Trophoblast cell (in vitro differentiated cells and primary cell): ENCODE measurements around the gene SLC7A6.

Source experiments
- DNase-seq, 2 donors: peaks; one replicate each; pipeline ENCODE4 v3.0.0-alpha.2; 2016
- H2AFZ ChIP-seq: 2 replicates; pipeline ENCODE4 v1.6.1; 2013; ENCODE audit warnings: low read length, moderate library complexity, mild to moderate bottlenecking; ENCODE audit not compliant: insufficient read depth, poor library complexity
- H2AK5ac ChIP-seq: 2 replicates; pipeline ENCODE4 v1.6.1; 2013; ENCODE audit warnings: mild to moderate bottlenecking, low read length
- H2BK120ac ChIP-seq: 2 replicates; pipeline ENCODE4 v1.6.1; 2013; ENCODE audit warnings: low read length, mild to moderate bottlenecking, moderate library complexity; ENCODE audit not compliant: insufficient read depth, poor library complexity
- H2BK12ac ChIP-seq: 2 replicates; pipeline ENCODE4 v1.6.1; 2013; ENCODE audit warnings: mild to moderate bottlenecking, low read length, moderate library complexity
- H2BK5ac ChIP-seq: 2 replicates; pipeline ENCODE4 v1.6.1; 2013; ENCODE audit warnings: low read length, low read depth, moderate library complexity, mild to moderate bottlenecking; ENCODE audit not compliant: poor library complexity
- H3K14ac ChIP-seq: 2 replicates; pipeline ENCODE4 v1.6.1; 2013; ENCODE audit warnings: mild to moderate bottlenecking, low read length
- H3K18ac ChIP-seq: 2 replicates; pipeline ENCODE4 v1.6.1; 2013; ENCODE audit warnings: mild to moderate bottlenecking, low read length
- H3K23ac ChIP-seq: 2 replicates; pipeline ENCODE4 v1.6.1; 2013; ENCODE audit warnings: low read length
- H3K27ac ChIP-seq: 2 replicates; pipeline ENCODE4 v1.5.1; 2013; ENCODE audit warnings: low read depth, mild to moderate bottlenecking, inconsistent platforms, low read length, moderate library complexity
- H3K27me3 ChIP-seq: 2 replicates; pipeline ENCODE4 v1.6.1; 2013; ENCODE audit warnings: inconsistent platforms, mild to moderate bottlenecking, low read length, moderate library complexity; ENCODE audit not compliant: insufficient read depth
- H3K36me3 ChIP-seq, 2 experiments: 1 replicate in 1 of 2; 2 replicates in 1 of 2; pipeline ENCODE4 v1.6.1; 2013; ENCODE audit warnings: low read length in 2 of 2, mild to moderate bottlenecking in 2 of 2, moderate library complexity in 1 of 2; ENCODE audit not compliant: insufficient read depth in 2 of 2, control insufficient read depth in 1 of 2
- H3K4ac ChIP-seq: 2 replicates; pipeline ENCODE4 v1.6.1; 2013; ENCODE audit warnings: low read depth, mild to moderate bottlenecking, low read length, moderate library complexity
- H3K4me1 ChIP-seq, 2 experiments: 1 replicate in 1 of 2; 2 replicates in 1 of 2; pipeline ENCODE4 v1.6.1; 2013; ENCODE audit warnings: low read length in 2 of 2, mild to moderate bottlenecking in 2 of 2, moderate library complexity in 1 of 2; ENCODE audit not compliant: insufficient read depth in 2 of 2, control insufficient read depth in 1 of 2
- H3K4me2 ChIP-seq: 2 replicates; pipeline ENCODE4 v1.6.1; 2013; ENCODE audit warnings: inconsistent platforms, mild to moderate bottlenecking, low read length, moderate library complexity
- H3K4me3 ChIP-seq: 2 replicates; pipeline ENCODE4 v1.5.1; 2013; ENCODE audit warnings: mild to moderate bottlenecking, low read depth, low read length, inconsistent platforms
- H3K79me1 ChIP-seq: one replicate; pipeline ENCODE4 v1.6.1; 2013; ENCODE audit warnings: low read length
- H3K79me2 ChIP-seq: 2 replicates; pipeline ENCODE4 v1.6.1; 2013; ENCODE audit warnings: low read length, mild to moderate bottlenecking; ENCODE audit not compliant: control insufficient read depth, insufficient read depth, poor library complexity
- H3K9ac ChIP-seq: 2 replicates; pipeline ENCODE4 v1.6.1; 2013; ENCODE audit warnings: mild to moderate bottlenecking, low read length
- H3K9me3 ChIP-seq: 2 replicates; pipeline ENCODE4 v1.6.1; 2013; ENCODE audit warnings: low read depth, mild to moderate bottlenecking, control low read depth, inconsistent platforms, low read length; ENCODE audit not compliant: insufficient read depth
- H4K12ac ChIP-seq: 2 replicates; pipeline ENCODE4 v1.6.1; 2013; ENCODE audit warnings: low read depth, mild to moderate bottlenecking, low read length, moderate library complexity
- H4K8ac ChIP-seq: 2 replicates; pipeline ENCODE4 v1.6.1; 2013; ENCODE audit warnings: low read depth, mild to moderate bottlenecking, low read length, moderate library complexity
- H4K91ac ChIP-seq: one replicate; pipeline ENCODE4 v1.6.1; 2013; ENCODE audit warnings: low read depth, mild to moderate bottlenecking, low read length, moderate library complexity
- WGBS: extraction: QIAGEN DNeasy Blood & Tissue Kit; methylation state at CpG from one replicate; pipeline ENCODE4 v1.1.7; 2013; ENCODE audit warnings: missing lambda C conversion rate; ENCODE audit not compliant: insufficient read length, insufficient coverage; ENCODE audit errors: extremely low coverage; 5-methylcytosine and 5-hydroxymethylcytosine counted together

SLC7A6 gene

GRCh38 chr16:68272507-68273209 is 8.3 kb downstream of the SLC7A6 start:
- H3K4me1 ChIP-seq, result peaks cover 4 to 7% of the 10 kb centered on the region in 2 experiments
- H3K36me3 ChIP-seq, result peaks cover 18 to 30% of the 10 kb centered on the region in 2 experiments
- H2BK120ac ChIP-seq, result peak overlapping the region; percentile 35
- no peak overlapping the region for H3K4me2 ChIP-seq
- peak overlapping the region; percentile 38 for H3K14ac ChIP-seq
- peak overlapping the region; percentile 68 for H3K18ac ChIP-seq
- peak overlapping the region; percentile 56 for H4K12ac ChIP-seq
- no peak overlapping the region for H3K27ac ChIP-seq
- no peak overlapping the region for H3K23ac ChIP-seq
- peak overlapping the region; percentile 17 for H3K9ac ChIP-seq
- H3K27me3 ChIP-seq, result no peaks in the 10 kb centered on the region
- no CpG with 5 or more reads among the region's 4 CpGs for WGBS
- peak overlapping the region; percentile 40 for H3K4ac ChIP-seq
- H2BK5ac ChIP-seq, result peak overlapping the region; percentile 66
- peak overlapping the region; percentile 63 for H2AK5ac ChIP-seq
- no peak overlapping the region for H3K4me3 ChIP-seq
- peak overlapping the region; percentile 52 for H4K8ac ChIP-seq
- H3K9me3 ChIP-seq, result no peaks in the 10 kb centered on the region
- H2AFZ ChIP-seq, result no peak overlapping the region
- peaks cover 6% of the 10 kb centered on the region for H3K79me2 ChIP-seq
- DNase-seq, result no peak
- H2BK12ac ChIP-seq, result peak overlapping the region; percentile 30
- H3K79me1 ChIP-seq, result peaks cover 5% of the 10 kb centered on the region
- peak overlapping the region; percentile 48 for H4K91ac ChIP-seq

- no peak overlapping the region for H4K8ac ChIP-seq
- WGBS, result no CpG with 5 or more reads among the region's 5 CpGs
- H3K4ac ChIP-seq, result no peak overlapping the region
- no peak for DNase-seq
- H3K36me3 ChIP-seq, result peaks cover 18 to 28% of the 10 kb centered on the region in 2 experiments
- H4K12ac ChIP-seq, result no peak overlapping the region
- no peak overlapping the region for H3K9ac ChIP-seq
- H3K27ac ChIP-seq, result no peak overlapping the region
- H2BK12ac ChIP-seq, result no peak overlapping the region
- no peak overlapping the region for H2BK120ac ChIP-seq
- peaks cover 5% of the 10 kb centered on the region for H3K79me2 ChIP-seq
- H3K4me1 ChIP-seq, result peaks cover 2 to 4% of the 10 kb centered on the region in 2 experiments
- no peaks in the 10 kb centered on the region for H3K27me3 ChIP-seq
- H4K91ac ChIP-seq, result no peak overlapping the region
- H2BK5ac ChIP-seq, result no peak overlapping the region
- no peak overlapping the region for H2AFZ ChIP-seq
- no peak overlapping the region for H3K4me2 ChIP-seq
- H3K9me3 ChIP-seq, result no peaks in the 10 kb centered on the region
- H3K79me1 ChIP-seq, result peaks cover 5% of the 10 kb centered on the region
- no peak overlapping the region for H3K23ac ChIP-seq
- H3K18ac ChIP-seq, result no peak overlapping the region
- no peak overlapping the region for H3K14ac ChIP-seq
- no peak overlapping the region for H3K4me3 ChIP-seq
- H2AK5ac ChIP-seq, result no peak overlapping the region
These were observed 9.1 kb downstream of the SLC7A6 start for GRCh38 chr16:68273459-68273858.

DNA sequence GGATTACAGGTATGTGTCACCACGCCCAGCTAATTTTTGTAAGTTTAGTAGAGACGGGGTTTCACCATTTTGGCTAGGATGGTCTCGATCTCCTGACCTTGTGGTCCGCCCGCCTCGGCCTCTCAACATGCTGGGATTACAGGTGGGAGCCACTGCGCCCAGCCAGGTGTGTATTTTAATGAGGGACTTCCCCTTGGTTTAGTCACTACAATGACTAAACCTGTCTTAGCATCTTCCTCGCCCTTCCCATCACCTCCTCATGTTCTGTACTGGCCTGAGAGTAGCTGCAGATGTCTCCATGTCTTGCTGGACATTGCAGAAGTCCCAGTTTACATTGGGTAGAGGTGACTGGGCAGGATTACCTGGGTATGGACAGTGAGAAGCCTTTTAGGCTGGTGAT is 9.6 kb downstream of the SLC7A6 start:
- no peak overlapping the region for H3K4ac ChIP-seq
- no peaks in the 10 kb centered on the region for H3K27me3 ChIP-seq
- H2BK120ac ChIP-seq, result no peak overlapping the region
- no peak overlapping the region for H4K8ac ChIP-seq
- DNase-seq, result no peak
- H2BK5ac ChIP-seq, result no peak overlapping the region
- no peak overlapping the region for H3K27ac ChIP-seq
- peaks cover 2 to 4% of the 10 kb centered on the region in 2 experiments for H3K4me1 ChIP-seq
- no peak overlapping the region for H2BK12ac ChIP-seq
- H2AK5ac ChIP-seq, result no peak overlapping the region
- no peak overlapping the region for H2AFZ ChIP-seq
- no peak overlapping the region for H3K23ac ChIP-seq
- no peak overlapping the region for H3K4me2 ChIP-seq
- H3K18ac ChIP-seq, result no peak overlapping the region
- H3K9me3 ChIP-seq, result no peaks in the 10 kb centered on the region
- peaks cover 5% of the 10 kb centered on the region for H3K79me2 ChIP-seq
- WGBS, result no CpG with 5 or more reads among the region's 8 CpGs
- H4K91ac ChIP-seq, result no peak overlapping the region
- peaks cover 18 to 28% of the 10 kb centered on the region in 2 experiments for H3K36me3 ChIP-seq
- H3K79me1 ChIP-seq, result peaks cover 5% of the 10 kb centered on the region
- H4K12ac ChIP-seq, result no peak overlapping the region
- no peak overlapping the region for H3K14ac ChIP-seq
- no peak overlapping the region for H3K4me3 ChIP-seq
- H3K9ac ChIP-seq, result no peak overlapping the region

- Histone ChIP-seq H4K8ac (no peak overlapping the region), H3K14ac (no peak overlapping the region), H2BK5ac (no peak overlapping the region), H3K23ac (no peak overlapping the region), H2AFZ (no peak overlapping the region), H3K36me3 (peaks cover 18 to 30% of the 10 kb centered on the region in 2 experiments), H4K91ac (no peak overlapping the region), H3K4me1 (peaks cover 2 to 4% of the 10 kb centered on the region in 2 experiments), H3K9me3 (no peaks in the 10 kb centered on the region), H3K27ac (no peak overlapping the region), H3K79me1 (peaks cover 5% of the 10 kb centered on the region), H3K27me3 (no peaks in the 10 kb centered on the region), H3K9ac (no peak overlapping the region), H2AK5ac (no peak overlapping the region), H3K18ac (no peak overlapping the region), H3K79me2 (peaks cover 5% of the 10 kb centered on the region), H2BK12ac (no peak overlapping the region), H2BK120ac (no peak overlapping the region), H3K4ac (no peak overlapping the region), H3K4me2 (no peak overlapping the region), H4K12ac (no peak overlapping the region), H3K4me3 (no peak overlapping the region)
- WGBS, result no CpG with 5 or more reads among the region's 4 CpGs
- no peak for DNase-seq
These were observed 10.1 kb downstream of the SLC7A6 start for GRCh38 chr16:68274441-68274840.
